HG03571 (cell line): ENCODE measurements around the gene IRF2BP2.

ENCODE experiments used
- ATAC-seq: cut with Tn5 transposase; IDR thresholded peaks from one replicate; pipeline ENCODE4 v1.9.1; 2021; ENCODE audit not compliant: unreplicated experiment

IRF2BP2 gene

DNA sequence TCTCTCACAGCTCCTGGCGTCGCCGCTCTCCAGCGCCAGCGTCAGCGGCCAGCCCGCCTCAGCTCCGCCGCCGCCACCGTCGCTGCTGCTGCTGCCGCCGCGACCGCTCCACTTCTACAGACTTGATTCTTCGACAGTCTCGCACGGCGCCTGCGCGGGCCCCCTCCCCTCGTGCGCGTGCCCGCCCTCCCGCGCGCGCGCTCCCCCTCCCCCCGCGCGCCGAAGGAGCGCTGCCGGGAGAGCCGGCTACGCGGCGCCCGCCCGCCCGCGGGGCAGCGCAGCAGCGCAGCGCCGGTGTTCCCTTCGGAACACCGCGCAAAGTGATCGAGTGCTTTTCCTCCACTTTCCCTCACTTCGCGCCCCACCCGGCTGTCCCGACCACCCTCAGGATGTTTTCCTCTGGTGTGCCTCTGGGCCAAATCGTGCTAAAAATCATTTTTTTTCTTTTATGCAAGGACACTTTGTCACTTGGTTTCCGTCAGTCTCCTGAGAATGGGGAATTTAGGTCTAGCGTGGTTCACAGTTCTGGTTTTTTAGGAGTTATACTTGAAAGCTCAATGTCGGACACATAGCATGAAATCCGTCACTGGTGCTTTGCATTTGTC, at the start of gene IRF2BP2:
TSS of gene IRF2BP2 (minus strand) at position 118 of the 605 bp plus-strand sequence. CDS start 684 bp downstream, outside the sequence.
- no peak for ATAC-seq

DNA sequence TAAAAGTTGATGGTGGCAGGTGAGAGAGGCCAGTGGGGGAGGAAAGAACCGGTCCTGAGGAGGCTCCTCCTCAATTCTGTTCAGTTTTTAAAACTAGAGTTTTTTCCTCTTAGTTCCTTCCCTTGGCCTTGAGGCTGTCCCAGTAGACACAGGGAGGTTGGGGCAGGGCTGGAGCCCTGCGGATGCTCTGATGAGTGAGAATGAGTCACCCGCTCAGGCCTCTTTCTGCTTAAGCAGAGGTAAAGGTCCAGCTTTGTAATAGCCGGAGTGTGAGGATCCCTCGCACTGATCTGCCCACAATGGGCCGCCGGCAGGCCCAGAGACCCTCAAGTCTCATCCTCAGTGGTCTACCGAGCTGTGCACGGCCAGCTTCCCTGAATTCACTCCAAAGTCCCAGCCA, 49.6 kb upstream of the IRF2BP2 start:
- no peak for ATAC-seq

DNA sequence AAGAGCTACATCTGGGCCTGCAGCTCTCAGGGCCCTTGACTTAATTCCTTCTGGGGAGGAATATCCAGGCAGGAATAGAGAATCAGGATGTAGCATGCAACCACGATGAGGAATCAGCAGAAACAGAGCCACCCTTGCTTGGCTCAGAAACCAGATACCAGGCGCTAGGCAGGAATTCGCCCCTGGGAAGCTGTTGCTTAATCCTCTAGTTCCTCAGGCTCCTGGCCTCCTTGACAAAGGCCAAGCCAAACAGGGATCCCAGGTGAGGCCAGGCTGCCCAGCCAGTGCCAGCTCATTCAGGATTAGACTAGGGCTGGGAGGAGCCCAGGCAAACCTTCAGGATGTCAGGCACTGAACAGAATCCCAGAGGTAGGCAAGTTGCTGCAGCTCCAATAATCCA, 48.2 kb upstream of the IRF2BP2 start:
- no peak for ATAC-seq

DNA sequence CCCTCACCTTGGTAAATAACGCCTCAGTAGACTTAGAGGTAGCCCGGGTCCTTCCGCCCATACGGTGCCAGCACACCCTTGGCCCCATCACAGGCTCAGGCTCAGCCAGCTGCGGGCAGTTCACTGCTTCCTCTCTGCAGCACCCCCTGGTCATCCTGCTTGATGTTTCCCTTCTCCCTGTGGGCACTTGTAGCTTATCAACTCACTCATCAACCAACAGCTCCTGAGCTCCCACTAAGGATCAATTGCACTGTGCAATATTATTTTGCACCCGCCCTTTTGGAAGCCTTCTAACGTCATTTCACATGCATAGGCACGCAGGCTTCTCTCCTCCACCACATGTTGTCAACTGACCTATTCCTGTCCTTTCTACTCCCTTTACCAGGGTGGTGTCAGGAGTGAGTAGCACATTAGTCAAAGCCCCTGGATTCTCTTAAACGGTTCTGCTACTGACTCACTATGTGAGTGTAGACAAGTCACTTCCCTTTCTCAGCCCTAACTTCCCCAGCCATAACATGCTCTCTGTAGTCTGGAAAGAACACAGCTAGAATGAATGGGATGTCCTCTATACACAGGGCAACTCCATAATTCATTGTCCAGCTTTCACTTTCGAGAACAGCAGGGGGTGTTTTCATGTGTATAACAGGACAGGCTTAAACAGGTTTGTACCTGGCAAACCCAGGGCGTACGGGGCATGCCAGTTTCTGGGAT, 47.1 kb upstream of the IRF2BP2 start:
- no peak for ATAC-seq

DNA sequence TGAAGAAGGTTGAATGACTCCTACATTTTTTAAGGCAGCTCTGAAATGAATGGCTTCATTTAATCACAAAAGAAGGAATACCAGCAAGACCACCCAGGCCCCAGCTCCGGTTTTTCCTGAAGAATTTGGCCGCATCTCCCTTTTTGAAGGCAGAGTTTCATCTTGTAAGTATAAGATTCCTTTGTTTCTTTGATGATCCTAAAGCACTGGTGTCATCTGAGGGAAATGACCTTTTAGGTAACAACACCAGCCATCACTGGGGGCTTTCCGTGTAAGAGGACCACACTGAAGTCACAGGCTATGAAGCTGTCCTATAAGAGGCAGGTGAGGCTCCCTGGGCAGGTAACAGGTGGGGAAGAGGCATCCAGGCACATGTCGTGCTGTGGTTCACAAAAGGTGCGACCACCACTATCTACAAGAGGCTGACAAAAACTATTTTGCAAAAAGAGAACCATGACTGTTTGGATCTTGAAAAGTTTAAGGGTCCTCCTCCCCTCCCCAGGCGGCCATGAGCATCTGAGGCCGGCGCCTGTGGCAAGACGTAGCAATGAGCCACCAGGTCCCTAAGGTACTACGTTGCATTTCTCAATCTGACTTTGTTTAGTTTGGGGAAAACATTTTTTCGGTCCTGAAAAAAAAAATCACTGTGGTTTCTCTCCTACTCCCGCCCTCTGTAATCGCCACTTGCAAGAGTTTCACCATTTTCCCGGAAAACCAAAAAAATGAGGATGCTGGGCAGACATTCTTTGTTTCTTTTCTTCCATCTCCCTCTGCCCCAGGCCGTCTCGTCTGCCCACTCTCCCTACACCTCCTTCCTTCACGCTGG, 46.3 kb upstream of the IRF2BP2 start:
- ATAC-seq: no peak

DNA sequence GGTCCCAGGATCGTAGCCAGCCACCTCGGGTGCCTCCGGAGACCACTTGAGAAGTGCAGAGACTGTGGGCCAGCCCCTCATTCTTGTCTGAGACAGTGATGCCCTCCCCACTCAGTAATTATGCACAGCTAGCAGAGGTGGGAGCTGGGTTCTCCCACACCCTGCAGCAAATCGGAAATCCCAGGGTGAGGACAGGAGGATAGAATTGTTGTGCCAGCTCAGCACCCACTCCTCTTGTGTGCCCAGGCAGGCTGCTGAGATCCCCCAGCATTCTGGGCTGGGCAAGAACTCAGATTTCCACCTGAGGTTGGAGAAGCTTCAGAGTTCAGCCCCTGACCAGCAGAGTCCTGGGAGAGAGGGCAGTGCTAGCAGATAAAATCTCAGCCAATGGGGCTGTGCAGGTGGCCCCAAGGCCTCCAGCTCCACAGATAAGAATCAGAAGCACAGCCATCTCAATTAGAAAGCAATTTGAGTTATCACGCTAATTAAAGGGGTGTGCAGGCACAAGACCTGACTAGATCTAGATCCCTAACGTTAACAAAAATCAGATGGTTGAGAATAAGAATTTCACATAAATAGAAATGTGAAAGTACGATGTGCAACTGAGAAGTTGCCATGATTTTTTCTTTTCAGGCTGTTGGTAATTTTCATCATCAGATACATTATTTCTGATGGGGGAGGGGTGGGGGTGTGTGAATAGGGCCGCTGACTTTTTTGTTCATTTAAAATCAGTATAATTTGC, 45.5 kb upstream of the IRF2BP2 start:
- no peak for ATAC-seq

DNA sequence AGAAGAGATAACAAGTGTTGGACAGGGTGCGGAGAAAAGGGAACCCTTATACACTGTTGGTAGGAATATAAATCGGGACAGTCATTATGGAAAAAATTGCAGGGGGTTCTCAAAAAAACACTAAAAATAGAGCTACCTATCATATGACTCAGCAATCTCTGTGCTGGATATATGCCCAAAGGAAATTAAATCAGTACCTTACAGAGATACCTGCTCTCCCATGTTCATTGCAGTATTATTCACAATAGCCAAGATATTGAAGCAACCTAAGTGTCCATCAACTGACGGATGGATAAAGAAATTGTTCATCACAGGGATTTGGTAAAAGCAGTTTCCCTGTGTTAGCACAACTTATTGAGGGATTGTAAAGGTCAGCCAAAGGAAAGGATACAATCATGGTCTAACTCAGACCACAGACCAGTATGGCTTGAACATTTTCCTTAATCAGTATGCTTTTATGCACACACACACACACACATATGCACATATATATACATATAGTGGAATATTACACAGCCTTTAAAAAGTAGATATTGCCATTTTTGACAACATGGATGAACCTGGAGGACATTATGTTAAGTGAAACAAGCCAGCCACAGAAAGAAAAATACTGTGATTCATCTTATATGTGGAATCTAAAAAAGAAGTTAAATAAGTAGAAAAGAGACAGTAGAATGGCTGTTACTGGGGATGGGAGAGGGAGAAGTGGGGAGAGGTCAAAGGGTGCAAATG, 44.2 kb upstream of the IRF2BP2 start:
- ATAC-seq: no peak

DNA sequence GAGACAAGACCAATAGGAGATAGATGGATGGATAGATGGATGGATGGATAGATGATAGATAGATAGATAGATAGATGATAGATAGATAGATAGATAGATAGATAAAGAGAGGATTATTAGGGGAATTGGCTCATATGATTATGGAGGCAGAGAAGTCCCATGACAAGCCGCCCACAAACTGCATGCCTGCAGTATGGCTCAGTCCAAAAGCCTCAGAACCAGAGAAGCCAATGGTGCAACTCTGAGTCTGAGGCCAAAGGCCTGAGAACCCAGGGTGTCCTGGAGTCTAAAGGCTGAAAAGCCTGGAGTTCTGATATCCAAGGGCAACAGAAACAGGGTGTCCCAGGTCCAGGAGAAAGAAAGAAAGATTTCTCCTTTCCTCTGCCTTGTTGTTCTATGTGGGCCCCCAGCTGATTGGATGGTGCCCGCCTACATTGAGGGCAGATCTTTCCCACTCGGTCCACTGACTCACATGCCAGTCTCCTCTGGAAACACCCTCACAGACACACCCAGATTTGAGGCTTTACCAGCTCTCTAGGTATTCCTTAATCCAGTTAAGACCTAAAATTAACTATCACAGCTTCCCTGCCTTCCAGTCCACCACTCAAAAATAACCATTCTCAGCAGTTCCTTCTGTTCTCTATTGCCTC, 39.6 kb upstream of the IRF2BP2 start:
- ATAC-seq: no peak

DNA sequence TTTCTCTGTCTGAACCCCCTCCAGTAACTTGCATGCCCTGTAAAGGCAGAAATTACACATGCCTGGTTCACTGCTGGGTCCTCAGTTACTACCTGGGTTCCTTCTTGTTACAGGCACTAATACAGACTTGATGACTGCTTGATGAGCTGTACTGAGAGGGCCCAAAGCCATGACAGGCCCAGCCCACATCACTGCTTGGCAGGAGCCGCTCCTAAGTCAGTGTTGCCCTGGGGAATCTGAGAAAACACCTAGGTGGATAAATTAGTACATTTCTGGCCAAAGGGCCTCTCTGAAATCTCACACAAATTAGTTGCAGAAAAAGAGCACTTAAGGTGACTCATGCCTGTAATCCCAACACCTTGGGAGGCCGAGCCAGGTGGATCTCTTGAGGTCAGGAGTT, 37.8 kb upstream of the IRF2BP2 start:
- no peak for ATAC-seq

DNA sequence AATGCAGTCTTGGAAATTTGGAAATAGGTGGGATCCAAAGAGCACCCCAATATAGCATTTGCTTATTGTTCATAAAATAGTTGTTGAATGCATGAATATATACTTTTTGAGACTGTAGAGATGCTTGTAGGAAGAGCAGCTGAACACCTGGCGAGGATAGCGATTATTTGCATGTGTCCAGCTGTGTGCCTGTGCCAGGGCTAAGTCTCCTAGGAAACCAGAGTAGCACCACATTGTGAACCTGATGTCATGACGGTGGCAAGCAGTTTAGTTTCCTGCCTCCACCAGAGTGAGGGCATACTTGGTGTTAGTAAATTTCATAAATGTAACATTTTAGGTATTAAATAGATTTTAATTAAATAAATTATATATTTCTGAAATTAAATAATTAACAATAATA, 37.3 kb upstream of the IRF2BP2 start:
- no peak for ATAC-seq

DNA sequence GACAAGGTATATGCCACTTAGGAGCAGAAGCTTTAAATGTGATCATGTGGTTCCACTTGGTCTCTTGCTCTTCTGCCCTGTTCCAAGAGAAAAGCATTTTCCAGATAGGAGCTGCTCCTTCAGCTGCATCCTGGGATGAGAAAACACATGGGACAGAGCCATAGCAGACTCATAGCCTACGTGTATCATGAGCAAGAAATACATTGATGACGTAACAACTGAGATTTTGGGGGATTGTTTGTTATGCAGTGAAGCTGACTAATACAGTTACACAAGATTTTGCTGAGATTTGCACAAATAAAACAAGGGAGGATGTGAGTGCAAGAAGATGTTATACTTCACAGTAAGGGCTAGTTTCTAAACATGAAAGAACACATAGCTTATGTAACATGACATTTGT, 36.0 kb upstream of the IRF2BP2 start:
- no peak for ATAC-seq

DNA sequence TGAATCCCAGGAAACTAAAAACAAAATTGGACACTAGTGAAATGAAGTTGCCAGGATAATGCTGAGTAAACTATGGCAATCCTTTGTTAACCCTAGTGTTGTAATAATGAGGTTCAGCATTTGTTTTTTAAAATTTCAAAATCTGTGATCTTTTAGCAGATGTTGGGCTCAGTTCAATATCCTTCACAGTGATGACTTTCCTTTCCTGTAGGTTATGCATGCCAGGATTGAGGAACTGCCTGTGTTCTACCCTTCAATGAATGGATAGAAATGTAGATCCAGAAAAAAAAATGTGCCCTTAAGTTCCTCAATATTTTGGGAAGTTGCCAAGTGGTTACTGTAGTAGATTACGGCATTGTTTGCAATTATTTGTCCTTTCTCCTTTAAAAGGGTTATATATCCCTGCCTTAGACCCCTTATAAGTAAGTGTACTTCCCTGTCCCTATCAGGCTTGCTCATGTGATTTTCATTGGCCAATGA, 35.5 kb upstream of the IRF2BP2 start:
- no peak for ATAC-seq

DNA sequence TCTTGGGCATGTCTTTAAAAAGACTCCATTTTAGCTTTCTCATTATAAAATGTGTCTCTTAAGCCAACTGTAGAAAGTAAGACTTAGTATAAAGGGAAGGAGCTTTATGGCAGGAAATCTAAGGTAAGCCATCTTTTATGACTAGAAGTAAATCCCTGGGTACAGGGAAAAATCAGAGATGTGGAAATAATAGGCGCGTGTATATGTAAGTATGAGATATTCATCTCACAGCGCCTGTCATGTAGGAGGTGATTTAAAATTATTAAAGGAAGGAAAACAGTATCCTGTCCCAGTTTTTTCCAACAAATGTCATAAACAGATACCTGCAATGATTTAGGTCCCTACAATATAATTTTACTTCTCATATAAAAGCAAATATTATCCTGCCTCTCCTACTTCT, 35.0 kb upstream of the IRF2BP2 start:
- no peak for ATAC-seq

DNA sequence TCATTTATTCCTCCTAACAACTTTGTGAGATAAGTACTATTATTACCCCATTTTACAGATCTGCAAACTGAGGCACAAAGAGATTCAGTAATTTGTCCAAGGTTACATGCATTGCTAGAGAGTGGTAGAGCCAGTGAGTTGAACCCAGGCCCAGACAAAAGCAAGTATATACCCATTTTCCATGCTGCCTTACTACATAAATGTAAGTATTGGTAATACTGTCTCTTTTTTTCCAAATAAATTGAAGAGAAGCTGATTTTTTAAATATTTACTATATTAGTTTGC, 33.8 kb upstream of the IRF2BP2 start:
- ATAC-seq: no peak

DNA sequence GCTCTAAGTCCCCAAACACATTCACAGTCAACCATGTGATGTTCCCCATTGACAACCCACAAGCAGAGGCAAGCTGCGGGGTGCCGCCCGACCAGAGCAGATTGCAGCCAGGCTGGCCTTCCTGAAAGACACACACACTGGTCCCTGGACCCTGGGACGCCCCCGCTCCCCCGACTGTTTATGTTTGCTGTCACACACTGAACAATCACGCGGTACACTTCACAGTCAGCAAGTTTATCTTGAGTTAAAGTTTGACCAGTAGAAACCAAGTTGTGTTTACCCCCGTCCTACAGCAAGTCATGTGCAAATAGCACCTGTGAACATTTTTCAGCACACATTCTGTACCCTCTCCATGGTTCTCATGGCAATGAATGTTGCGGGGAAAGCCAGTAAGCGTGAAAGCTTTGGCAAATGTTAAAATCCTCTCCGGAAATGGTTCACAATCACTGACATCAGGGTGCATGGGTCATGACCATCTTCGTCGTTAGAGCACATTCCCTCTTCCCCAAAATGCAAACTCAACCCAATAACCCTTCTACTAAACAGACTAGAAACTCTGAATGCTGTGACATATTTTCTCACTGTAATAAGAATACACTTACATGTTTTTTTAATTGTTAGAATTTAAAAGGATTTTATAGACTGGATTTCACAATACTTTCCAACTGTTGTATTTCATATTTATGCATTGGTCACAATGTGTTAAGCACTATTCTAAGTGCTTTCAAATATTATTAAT, 33.3 kb upstream of the IRF2BP2 start:
- no peak for ATAC-seq

DNA sequence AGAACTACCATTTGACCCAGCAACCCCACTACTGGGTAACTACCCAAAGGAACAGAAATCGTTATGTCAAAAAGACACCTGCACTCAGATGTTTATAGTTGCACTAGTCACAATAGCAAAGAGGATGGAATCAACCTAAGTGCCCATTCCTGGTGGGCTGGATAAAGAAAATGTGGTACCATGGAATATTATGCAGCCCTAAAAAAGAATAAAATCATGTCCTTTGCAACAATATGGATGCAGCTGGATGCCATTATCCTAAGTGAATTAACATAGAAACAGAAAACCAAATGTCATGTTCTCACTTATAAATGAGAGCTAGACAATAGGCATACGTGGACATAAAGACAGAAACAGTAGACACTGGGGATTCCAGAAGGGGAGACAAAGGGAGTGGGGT, 32.5 kb upstream of the IRF2BP2 start:
- ATAC-seq: no peak

DNA sequence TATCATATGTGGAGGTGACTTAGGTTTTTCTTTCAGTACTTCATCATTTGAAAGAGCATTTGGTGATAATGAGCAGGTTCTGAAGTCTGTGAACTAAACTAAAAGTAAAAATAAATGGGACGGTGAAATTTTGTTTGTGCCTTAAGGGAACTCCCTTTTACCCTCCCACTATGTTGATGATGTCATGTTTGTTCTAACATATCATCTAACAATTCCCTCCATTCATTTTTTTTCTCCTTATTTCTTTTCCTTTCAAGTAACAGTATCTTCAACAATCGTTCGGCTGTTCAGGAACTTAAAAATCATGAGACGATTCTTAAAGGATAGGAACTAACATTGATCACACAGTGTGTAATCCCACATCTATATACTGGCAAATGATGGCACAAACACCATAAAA, 30.0 kb upstream of the IRF2BP2 start:
- no peak for ATAC-seq

DNA sequence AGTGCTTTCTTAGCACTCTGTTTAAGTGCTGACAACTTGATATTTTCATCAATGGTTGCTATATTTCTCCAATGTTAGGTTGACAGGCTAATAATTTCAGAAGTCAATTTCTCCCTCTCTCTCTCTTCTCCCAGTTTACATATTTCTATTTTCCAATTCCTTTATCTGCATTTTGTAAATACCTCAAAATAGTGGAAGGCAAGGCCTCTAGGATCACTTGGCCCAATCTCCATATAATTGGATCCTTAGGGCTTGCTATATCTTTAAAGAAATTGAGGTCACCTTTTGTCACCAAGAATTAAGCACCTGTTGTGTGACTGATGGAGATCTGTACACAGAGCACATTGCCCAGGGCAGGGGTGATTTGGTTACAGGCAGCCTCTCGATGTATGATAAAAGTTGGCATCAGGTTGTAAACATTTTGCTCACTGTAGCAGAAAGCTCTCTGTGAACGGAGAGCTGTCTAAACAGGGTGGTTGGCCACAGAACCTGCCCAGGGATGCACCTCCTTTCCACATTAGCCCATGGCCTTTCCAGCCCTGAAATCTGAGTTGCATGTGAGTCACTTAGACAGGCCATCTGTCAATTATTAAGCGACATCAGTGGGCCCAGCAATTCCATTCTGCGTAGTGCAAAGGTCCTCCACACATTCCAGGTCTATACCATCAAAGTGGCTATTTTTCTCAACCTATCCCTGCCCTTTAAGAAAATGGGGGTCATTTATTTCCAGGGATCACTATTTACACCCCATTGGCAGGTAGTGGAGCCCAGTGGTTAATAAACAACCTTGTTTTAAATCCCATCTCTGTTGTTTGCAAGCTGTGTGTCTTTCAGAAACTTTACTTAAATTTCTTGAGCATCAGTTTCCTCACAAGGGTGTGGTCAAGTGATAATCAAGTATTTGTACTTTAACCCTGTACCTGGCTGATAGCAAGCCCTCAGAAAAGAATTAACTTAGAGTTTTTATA, 29.1 kb upstream of the IRF2BP2 start:
- ATAC-seq: no peak
